Spinal cord (tissue), 10 donors: ENCODE data around the gene OSBPL8. TPM values are rescaled to one million over a fixed set of nuclear protein-coding genes. Genes with fewer than 3 reads are reported as not detected.

ENCODE experiments used
- DNase-seq, 6 donors: peaks; one replicate each; pipeline versions ENCODE4 v3.0.0 to v3.0.0-alpha.2; 2013 to 2015; ENCODE audit warnings: low spot score in 6 of 6, low read depth in 4 of 6
- H3K27ac ChIP-seq: one replicate; pipeline ENCODE4 v1.5.1; 2013; ENCODE audit warnings: low read depth, low read length, control low read depth
- H3K27me3 ChIP-seq: one replicate; pipeline ENCODE4 v1.6.1; 2013; ENCODE audit warnings: low read length; ENCODE audit not compliant: control insufficient read depth, insufficient read depth
- H3K36me3 ChIP-seq: one replicate; pipeline ENCODE4 v1.6.1; 2013; ENCODE audit warnings: low read length; ENCODE audit not compliant: control insufficient read depth, insufficient read depth
- H3K4me1 ChIP-seq: one replicate; pipeline ENCODE4 v1.6.1; 2013; ENCODE audit warnings: low read length; ENCODE audit not compliant: control insufficient read depth, insufficient read depth
- H3K4me3 ChIP-seq: one replicate; pipeline ENCODE4 v1.5.1; 2013; ENCODE audit warnings: low read depth, low read length, control low read depth
- H3K9me3 ChIP-seq: one replicate; pipeline ENCODE4 v1.6.1; 2013; ENCODE audit warnings: low read length; ENCODE audit not compliant: control insufficient read depth, insufficient read depth
- WGBS: methylation state at CpG from one replicate; pipeline ENCODE4 v1.1.5; 2013; ENCODE audit warnings: missing lambda C conversion rate; ENCODE audit not compliant: insufficient coverage; 5-methylcytosine and 5-hydroxymethylcytosine counted together
- polyA plus RNA-seq, 2 donors: library from polyadenylated mRNA; unstranded; fragments of 120-200 nt; gene quantifications; one replicate each; pipeline ENCODE4 v1.2.1, GENCODE V29; 2013; ENCODE audit not compliant: insufficient read length in 2 of 2
- small RNA-seq: library from RNA; depleted of rRNA; stranded (forward); fragments of <200 nt; gene quantifications from one replicate; pipeline ENCODE3, GENCODE V24; 2014; ENCODE audit warnings: low replicate concordance
- total RNA-seq, 2 donors: library from RNA; depleted of rRNA in 1 of 2; stranded (reverse); fragments of 120-200 nt in 1 of 2; fragments of >200 nt in 1 of 2; gene quantifications; one replicate each; pipeline versions ENCODE4 v1.2.3 to v1.2.4, GENCODE V29; 2013 to 2014
- donor health status: healthy.

The OSBPL8 gene
- total and polyA plus RNA-seq, 4 donors, result 34.1 to 149 (median 56.9) TPM

DNA sequence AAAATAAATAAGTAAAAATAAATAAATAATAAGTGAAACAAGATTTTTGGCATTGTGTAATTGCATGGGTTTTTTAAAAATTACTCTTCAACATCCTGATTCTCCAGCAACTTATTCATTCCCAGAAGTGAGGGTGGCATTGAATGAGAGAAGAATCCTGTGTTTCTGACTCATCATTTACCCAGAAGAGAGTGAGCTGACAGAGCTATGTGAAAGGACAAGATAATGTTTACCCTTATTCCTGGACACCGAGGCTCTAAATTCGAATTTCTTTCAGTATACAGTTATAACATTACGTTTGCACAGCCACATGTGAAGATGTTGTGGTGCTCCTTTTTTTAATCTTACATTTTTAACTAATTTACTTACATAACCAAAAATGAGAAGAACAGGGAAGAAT is 247.8 kb downstream of the OSBPL8 start:
- Histone ChIP-seq H3K36me3 (no peaks in the 10 kb centered on the region), H3K27me3 (no peaks in the 10 kb centered on the region), H3K4me1 (peaks cover 11% of the 10 kb centered on the region), H3K9me3 (no peaks in the 10 kb centered on the region), H3K27ac (no peak overlapping the region), H3K4me3 (no peak overlapping the region)
- no peak for DNase-seq
- no CpG with 5 or more reads among the region's 3 CpGs for WGBS

DNA sequence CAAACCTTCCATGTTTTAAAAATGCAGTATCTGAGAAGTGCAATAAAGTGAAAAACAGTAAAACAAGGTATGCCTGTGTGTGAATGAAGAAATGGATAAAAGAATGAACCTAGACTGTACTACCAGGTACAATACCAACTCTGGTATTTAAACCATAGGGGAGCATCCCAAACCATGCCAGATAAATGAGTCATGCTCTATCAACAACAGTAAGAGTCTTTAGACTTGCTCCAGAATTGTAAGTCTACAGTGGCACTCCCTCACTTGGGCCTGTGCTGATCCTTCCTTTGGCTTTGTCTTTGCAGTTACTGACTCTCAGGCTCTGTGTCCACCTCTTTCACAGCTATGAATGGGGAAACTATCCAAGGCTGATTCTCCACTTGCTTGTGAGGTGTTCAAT is 249.5 kb downstream of the OSBPL8 start:
- Histone ChIP-seq H3K4me3 (no peak overlapping the region), H3K4me1 (peaks cover 11% of the 10 kb centered on the region), H3K27ac (no peak overlapping the region), H3K9me3 (no peaks in the 10 kb centered on the region), H3K27me3 (no peaks in the 10 kb centered on the region), H3K36me3 (no peaks in the 10 kb centered on the region)
- no peak for DNase-seq

- peaks cover 11% of the 10 kb centered on the region for H3K4me1 ChIP-seq
- no peak overlapping the region for H3K4me3 ChIP-seq
- no CpG with 5 or more reads among the region's 3 CpGs for WGBS
- no peaks in the 10 kb centered on the region for H3K27me3 ChIP-seq
- DNase-seq, result no peak
- H3K27ac ChIP-seq, result no peak overlapping the region
- H3K9me3 ChIP-seq, result no peaks in the 10 kb centered on the region
- H3K36me3 ChIP-seq, result no peaks in the 10 kb centered on the region
Observed at GRCh38 chr12:76308866-76309265, 250.7 kb downstream of the OSBPL8 start.

DNA sequence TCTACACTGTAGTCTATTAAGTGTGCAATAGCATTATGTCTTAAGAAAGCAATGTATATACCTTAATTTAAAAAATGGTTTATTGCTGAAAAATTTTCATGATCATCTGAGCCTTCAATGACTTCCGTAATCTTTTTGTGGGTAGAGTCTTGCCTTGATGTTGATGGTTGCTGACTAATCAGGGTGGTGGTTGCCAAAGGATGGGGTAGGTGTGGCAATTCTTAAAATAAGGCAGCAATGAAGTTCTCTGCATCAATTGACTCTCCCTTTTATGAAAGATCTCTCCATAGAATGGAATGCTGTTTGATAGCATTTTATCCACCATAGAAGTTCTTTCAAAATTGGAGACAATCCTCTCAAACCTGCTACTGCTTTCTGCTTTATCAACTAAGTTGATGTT is 252.5 kb downstream of the OSBPL8 start:
- Histone ChIP-seq H3K4me3 (no peak overlapping the region), H3K4me1 (no peaks in the 10 kb centered on the region), H3K9me3 (no peaks in the 10 kb centered on the region), H3K27me3 (no peaks in the 10 kb centered on the region), H3K27ac (no peak overlapping the region), H3K36me3 (no peaks in the 10 kb centered on the region)
- 100% methylated on average over 1 of the region's 1 CpG for WGBS
- no peak for DNase-seq

DNA sequence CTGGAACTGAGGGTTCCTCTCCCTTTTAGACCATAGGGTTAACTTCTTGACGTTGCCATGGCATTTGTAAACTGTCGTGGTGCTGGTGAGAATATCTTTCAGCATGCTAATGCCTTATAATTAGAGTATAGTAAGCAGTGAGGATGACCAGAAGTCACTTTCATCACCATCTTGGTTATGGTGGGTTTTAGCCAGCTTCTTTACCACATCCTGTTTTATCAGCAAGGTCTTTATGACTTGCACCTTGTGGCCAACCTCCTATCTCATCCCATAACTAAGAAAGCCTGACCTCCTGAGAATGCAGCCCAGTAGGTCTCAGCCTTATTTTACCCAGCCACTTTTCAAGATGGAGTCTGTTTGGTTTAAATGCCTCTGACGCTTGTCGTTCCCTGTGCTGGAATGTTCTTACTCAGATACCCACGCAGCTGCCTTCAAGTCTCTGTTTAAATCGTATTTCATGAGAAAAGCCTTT is 255.5 kb downstream of the OSBPL8 start:
- DNase-seq, result no peak
- Histone ChIP-seq H3K27me3 (no peaks in the 10 kb centered on the region), H3K9me3 (no peaks in the 10 kb centered on the region), H3K27ac (no peak overlapping the region), H3K36me3 (no peaks in the 10 kb centered on the region), H3K4me3 (no peak overlapping the region), H3K4me1 (no peaks in the 10 kb centered on the region)
- WGBS, result 100% methylated on average over 3 of the region's 6 CpGs

DNA sequence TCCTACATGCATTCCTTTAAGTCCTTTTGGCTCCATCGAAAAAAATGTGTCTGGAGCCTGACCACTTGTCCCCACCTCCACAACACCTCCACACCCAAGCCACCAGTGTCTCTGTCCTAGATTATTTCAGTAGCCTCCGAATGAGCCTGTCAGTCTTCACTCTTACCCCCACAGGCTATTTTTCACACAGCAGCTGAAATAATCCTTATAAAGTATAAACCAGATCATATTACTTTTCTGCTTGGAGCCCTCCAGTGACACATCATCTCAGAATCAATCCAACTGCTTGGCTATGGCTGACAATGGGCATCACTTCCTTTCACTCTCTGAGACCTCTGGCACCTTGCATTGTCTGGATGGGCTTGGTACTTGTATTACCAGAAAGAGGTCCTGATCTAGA is 256.2 kb downstream of the OSBPL8 start:
- Histone ChIP-seq H3K4me3 (no peak overlapping the region), H3K27ac (no peak overlapping the region), H3K36me3 (no peaks in the 10 kb centered on the region), H3K27me3 (no peaks in the 10 kb centered on the region), H3K9me3 (no peaks in the 10 kb centered on the region), H3K4me1 (no peaks in the 10 kb centered on the region)
- DNase-seq, result no peak
- 95% methylated on average over 2 of the region's 2 CpGs for WGBS

Small RNA genes lying within 50 kb of the gene (small RNA-seq; reads per million reads assigned to genes)
- gene RN7SKP172, result not detected

Other genes with a start within 250 kb of the OSBPL8 start
- gene BBS10, start 211.4 kb downstream of the OSBPL8 start, total RNA-seq, result 10 to 100 TPM; 24.5 to 44.1 TPM
- 10 to 100 TPM; 21.8 to 29.1 TPM for gene BBS10, start 211.4 kb downstream of the OSBPL8 start, polyA plus RNA-seq
- gene ZDHHC17, start 204.3 kb upstream of the OSBPL8 start, total RNA-seq, result 100 to 1,000 TPM in 1 of 2 donors, 10 to 100 TPM in 1; 98.0 to 201 TPM
- 10 to 100 TPM; 60.7 to 78.4 TPM for gene ZDHHC17, start 204.3 kb upstream of the OSBPL8 start, polyA plus RNA-seq